CD4-positive, alpha-beta memory T cell (primary cell): ENCODE data around the gene SLC44A1. TPM values are rescaled to one million over a fixed set of nuclear protein-coding genes. Genes with fewer than 3 reads are reported as not detected.

Experiments
- CTCF ChIA-PET: fragments of 350-600 bp; sonication (Branson Sonifier 250); formaldehyde crosslinking; loops from one replicate; lab custom pipeline; 2021; ENCODE audit warnings: inconsistent platforms; ENCODE audit not compliant: partially characterized antibody; lab: Charles Lee
- POLR2A ChIA-PET: fragments of 350-600 bp; sonication (Branson Sonifier 250); formaldehyde crosslinking; loops from one replicate; lab custom pipeline; 2021; ENCODE audit not compliant: partially characterized antibody; lab: Charles Lee
- DNase-seq, 5 donors: peaks; one replicate each; pipeline versions ENCODE4 v3.0.0 to v3.0.0-alpha.2; 2020 to 2022; ENCODE audit warnings: mixed read lengths in 1 of 5
- H3K27ac ChIP-seq: one replicate; pipeline ENCODE4 v1.7.0; 2013; ENCODE audit warnings: low read depth, low read length
- H3K27me3 ChIP-seq: 2 replicates; pipeline ENCODE4 v1.7.0; 2013; ENCODE audit warnings: mild to moderate bottlenecking, low read length, moderate library complexity; ENCODE audit not compliant: insufficient read depth
- H3K36me3 ChIP-seq: 2 replicates; pipeline ENCODE4 v1.7.0; 2013; ENCODE audit warnings: mild to moderate bottlenecking, low read length, moderate library complexity; ENCODE audit not compliant: insufficient read depth
- H3K4me1 ChIP-seq: 2 replicates; pipeline ENCODE4 v1.7.0; 2013; ENCODE audit warnings: mild to moderate bottlenecking, low read length, moderate library complexity; ENCODE audit not compliant: insufficient read depth
- H3K4me3 ChIP-seq, 2 donors: one replicate each; pipeline ENCODE4 v1.7.0; 2013; ENCODE audit warnings: low read length in 2 of 2, mild to moderate bottlenecking in 1 of 2
- H3K9me3 ChIP-seq, 2 donors: one replicate each; pipeline ENCODE4 v1.7.0; 2013; ENCODE audit warnings: low read length in 2 of 2, control low read depth in 1 of 2; ENCODE audit not compliant: control insufficient read depth in 1 of 2
- H3K27ac Mint-ChIP-seq, 7 donors: one replicate each; pipeline ENCODE4 v1.8.0; 2020 to 2021; ENCODE audit warnings: mixed read lengths in 7 of 7, mild to moderate bottlenecking in 6 of 7, inconsistent platforms in 3 of 7, moderate library complexity in 3 of 7
- H3K27me3 Mint-ChIP-seq, 2 donors: one replicate each; pipeline ENCODE4 v1.8.0; 2020 to 2021; ENCODE audit warnings: mixed read lengths in 2 of 2
- H3K36me3 Mint-ChIP-seq, 2 donors: one replicate each; pipeline ENCODE4 v1.8.0; 2020 to 2021; ENCODE audit warnings: mixed read lengths in 2 of 2, inconsistent platforms in 1 of 2, mild to moderate bottlenecking in 1 of 2
- H3K4me1 Mint-ChIP-seq, 4 donors: one replicate each; pipeline ENCODE4 v1.8.0; 2020 to 2021; ENCODE audit warnings: mixed read lengths in 4 of 4, mild to moderate bottlenecking in 1 of 4
- H3K4me3 Mint-ChIP-seq, 8 donors: one replicate each; pipeline ENCODE4 v1.8.0; 2020 to 2021; ENCODE audit warnings: mixed read lengths in 8 of 8, mild to moderate bottlenecking in 7 of 8, moderate library complexity in 6 of 8, inconsistent platforms in 3 of 8
- H3K9me3 Mint-ChIP-seq, 8 donors: one replicate each; pipeline ENCODE4 v1.8.0; 2020 to 2021; ENCODE audit warnings: mixed read lengths in 8 of 8, mild to moderate bottlenecking in 5 of 8, inconsistent platforms in 3 of 8, moderate library complexity in 1 of 8
- intact Hi-C: fragments of 100-400 bp; cut with micrococcal nuclease; formaldehyde crosslinking; loops from one replicate; pipeline ENCODE4 v1.15.1; 2023
- polyA plus RNA-seq, 2 donors: library from polyadenylated mRNA; unstranded; fragments of 300-500 nt; fragmentation: Illumina TruSeq; gene quantifications; one replicate each; pipeline ENCODE4 v1.2.3, GENCODE V29; 2021
- total RNA-seq, 2 experiments: library from RNA; stranded (reverse); gene quantifications; one replicate each; pipeline ENCODE4 v1.2.3, GENCODE V29; 2021

SLC44A1 gene
- total and polyA plus RNA-seq, 4 experiments from 2014 or later = 13.7 to 33.3 (median 17.4) TPM

GRCh38 chr9:105242557-105242956 is 1.9 kb upstream of the SLC44A1 start:
- ChIA-PET POLR2A (no interaction called here), CTCF (interaction anchor here (1.4 kb wide), 1 partner anchor 157 kb away, joined by 3 read pairs; no protein-coding TSS in a partner anchor)
- Mint-ChIP-seq H3K9me3 (no peaks in the 10 kb centered on the region), H3K27ac (peak overlapping the region in 1 of 7 donors; percentile 16), H3K4me1 (peaks cover 8 to 44% (median 17%) of the 10 kb centered on the region in 4 donors), H3K4me3 (peak overlapping the region in 4 of 8 donors; percentile 21 to 46 (median 36)), H3K27me3 (peaks cover 7 to 12% of the 10 kb centered on the region in 2 donors), H3K36me3 (peaks cover 0 to 3% of the 10 kb centered on the region in 2 donors)
- Histone ChIP-seq H3K36me3 (no peaks in the 10 kb centered on the region), H3K9me3 (no peaks in the 10 kb centered on the region), H3K4me3 (no peak overlapping the region), H3K27ac (no peak overlapping the region), H3K4me1 (peaks cover 20% of the 10 kb centered on the region), H3K27me3 (no peaks in the 10 kb centered on the region)
- DNase-seq = no peak
- intact Hi-C loops = loop anchor here (5.0 kb wide), 2 partner anchors 250 to 480 kb away; partner anchors contain the start of gene NIPSNAP3B

DNA sequence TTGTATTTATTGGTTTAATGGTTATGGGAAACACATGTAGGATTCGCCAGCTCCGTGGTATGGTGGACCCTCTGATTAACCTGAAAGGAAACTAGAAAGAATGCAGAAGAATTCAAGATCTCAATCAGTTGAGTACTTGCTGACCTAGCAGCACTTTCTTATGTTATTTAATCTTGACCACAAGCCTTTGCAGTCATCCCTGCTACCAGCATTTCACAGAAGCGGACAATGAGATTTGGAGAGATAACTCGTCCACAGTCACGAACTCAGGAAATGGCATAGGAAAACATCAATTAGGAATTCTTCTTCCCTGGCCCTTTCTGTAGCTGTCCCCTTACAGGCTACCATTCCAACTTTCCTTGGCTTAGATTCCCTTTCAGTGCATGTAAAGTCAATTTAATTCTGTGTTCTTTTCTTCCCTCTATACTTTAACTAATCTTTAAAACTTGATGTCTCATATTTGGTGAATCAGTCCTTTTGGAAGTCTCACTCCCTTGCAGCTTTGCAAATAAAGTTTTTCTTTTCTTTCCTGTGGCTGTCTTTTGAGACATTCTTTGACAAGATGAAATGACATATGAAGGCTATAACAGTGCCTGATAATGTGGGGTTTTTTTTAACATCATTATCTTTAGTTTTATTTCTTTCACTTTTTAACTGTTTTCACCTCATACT is 1.3 kb upstream of the SLC44A1 start:
- Histone ChIP-seq H3K36me3 (no peaks in the 10 kb centered on the region), H3K4me1 (peaks cover 20% of the 10 kb centered on the region), H3K9me3 (no peaks in the 10 kb centered on the region), H3K27ac (no peak overlapping the region), H3K4me3 (no peak overlapping the region), H3K27me3 (no peaks in the 10 kb centered on the region)
- ChIA-PET POLR2A (interaction anchor here (1.2 to 3.0 kb wide), 6 partner anchors 115 to 1149 kb away, joined by 3 to 30 read pairs (median 12); partner anchors contain the start of genes NIPSNAP3A and SMC2), CTCF (interaction anchor here (1.3 to 1.4 kb wide), 2 partner anchors 156 to 495 kb away, joined by 3 read pairs; no protein-coding TSS in a partner anchor)
- peak overlapping the region in 2 of 7 donors; percentile 1 to 85 for H3K27ac Mint-ChIP-seq
- peaks cover 7 to 11% of the 10 kb centered on the region in 2 donors for H3K27me3 Mint-ChIP-seq
- H3K36me3 Mint-ChIP-seq = peaks cover 0 to 3% of the 10 kb centered on the region in 2 donors
- H3K4me1 Mint-ChIP-seq = peaks cover 8 to 49% (median 20%) of the 10 kb centered on the region in 4 donors
- DNase-seq = no peak
- H3K9me3 Mint-ChIP-seq = no peaks in the 10 kb centered on the region
- H3K4me3 Mint-ChIP-seq = peak overlapping the region in 3 of 8 donors; percentile 29 to 86 (median 40)
- intact Hi-C loops = loop anchor here (5.0 kb wide), 2 partner anchors 251 to 481 kb away; partner anchors contain the start of gene NIPSNAP3B

- Mint-ChIP-seq H3K4me1 (peaks cover 8 to 49% (median 20%) of the 10 kb centered on the region in 4 donors), H3K9me3 (no peaks in the 10 kb centered on the region), H3K27ac (peak overlapping the region in 5 of 7 donors; percentile 89 to 96 (median 92)), H3K4me3 (peak overlapping the region; percentile 89 to 95 (median 92)), H3K27me3 (peaks cover 2 to 4% of the 10 kb centered on the region in 2 donors), H3K36me3 (peaks cover 0 to 3% of the 10 kb centered on the region in 2 donors)
- intact Hi-C loops = loop anchor here (1.0 to 5.0 kb wide), 10 partner anchors 116 to 496 kb away; partner anchors contain the start of genes FKTN, NIPSNAP3B and TMEM38B
- DNase-seq = no peak
- Histone ChIP-seq H3K4me1 (peaks cover 20% of the 10 kb centered on the region), H3K9me3 (no peaks in the 10 kb centered on the region), H3K36me3 (no peaks in the 10 kb centered on the region), H3K27me3 (no peaks in the 10 kb centered on the region), H3K4me3 (peak overlapping the region in 1 of 2 donors; percentile 71), H3K27ac (peak overlapping the region; percentile 31)
- POLR2A ChIA-PET = interaction anchor here (0.7 to 3.0 kb wide), 18 partner anchors 9 to 1151 kb away, joined by 3 to 30 read pairs (median 4); partner anchors contain the start of genes FSD1L, NIPSNAP3A, NIPSNAP3B and SMC2
- CTCF ChIA-PET = interaction anchor here (0.7 to 1.6 kb wide), 7 partner anchors 10 to 171 kb away, joined by 3 to 5 read pairs (median 3); no protein-coding TSS in a partner anchor
These were observed 230 bp downstream of the SLC44A1 start for GRCh38 chr9:105244734-105245028.

GRCh38 chr9:105245029-105245890 is 809 bp downstream of the SLC44A1 start:
- Histone ChIP-seq H3K27ac (peak overlapping the region; percentile 31), H3K9me3 (no peaks in the 10 kb centered on the region), H3K36me3 (no peaks in the 10 kb centered on the region), H3K4me1 (peaks cover 20% of the 10 kb centered on the region), H3K27me3 (no peaks in the 10 kb centered on the region), H3K4me3 (peak overlapping the region; percentile 18 to 71)
- Mint-ChIP-seq H3K27me3 (peaks cover 2 to 4% of the 10 kb centered on the region in 2 donors), H3K4me1 (peaks cover 8 to 49% (median 20%) of the 10 kb centered on the region in 4 donors), H3K36me3 (peaks cover 0 to 3% of the 10 kb centered on the region in 2 donors), H3K27ac (peak overlapping the region; percentile 89 to 96 (median 92)), H3K4me3 (peak overlapping the region; percentile 89 to 95 (median 92)), H3K9me3 (no peaks in the 10 kb centered on the region)
- CTCF ChIA-PET = interaction anchor here (0.7 to 1.6 kb wide), 8 partner anchors 10 to 171 kb away, joined by 3 to 5 read pairs (median 3); no protein-coding TSS in a partner anchor
- intact Hi-C loops = loop anchor here (2.0 to 5.0 kb wide), 5 partner anchors 116 to 450 kb away; partner anchors contain the start of genes FKTN and TMEM38B
- DNase-seq = peak; percentile 44 to 73 (median 53)
- POLR2A ChIA-PET = interaction anchor here (0.7 to 3.0 kb wide), 17 partner anchors 8 to 1151 kb away, joined by 3 to 30 read pairs (median 4); partner anchors contain the start of genes FSD1L, NIPSNAP3A, NIPSNAP3B and SMC2

DNA sequence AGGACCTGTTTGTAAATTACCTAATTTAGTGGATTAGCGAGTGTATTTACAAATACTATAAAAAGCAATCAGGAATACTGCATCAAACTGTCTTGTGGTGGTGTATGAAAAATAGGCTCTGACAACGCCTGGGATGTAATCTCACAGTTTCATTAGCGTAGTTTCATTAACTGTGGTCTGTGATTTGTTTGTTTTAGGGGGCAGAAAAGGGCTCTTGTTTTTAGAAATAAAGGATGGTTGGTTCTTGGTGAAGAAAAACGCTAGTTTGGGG is 1.4 kb downstream of the SLC44A1 start:
- POLR2A ChIA-PET = interaction anchor here (2.7 to 3.0 kb wide), 3 partner anchors 117 to 1152 kb away, joined by 10 to 30 read pairs (median 13); partner anchors contain the start of genes NIPSNAP3A and SMC2
- Mint-ChIP-seq H3K36me3 (peaks cover 0 to 3% of the 10 kb centered on the region in 2 donors), H3K9me3 (no peaks in the 10 kb centered on the region), H3K4me3 (peak overlapping the region; percentile 89 to 95 (median 92)), H3K27ac (peak overlapping the region; percentile 58 to 96 (median 92)), H3K27me3 (no peaks in the 10 kb centered on the region), H3K4me1 (peaks cover 8 to 49% (median 20%) of the 10 kb centered on the region in 4 donors)
- Histone ChIP-seq H3K4me1 (peaks cover 20% of the 10 kb centered on the region), H3K27ac (no peak overlapping the region), H3K36me3 (no peaks in the 10 kb centered on the region), H3K27me3 (no peaks in the 10 kb centered on the region), H3K9me3 (no peaks in the 10 kb centered on the region), H3K4me3 (peak overlapping the region; percentile 18 to 71)
- DNase-seq = no peak
- CTCF ChIA-PET = interaction anchor here (1.6 kb wide), 1 partner anchor 169 kb away, joined by 5 read pairs; no protein-coding TSS in a partner anchor
- intact Hi-C loops = loop anchor here (2.0 to 5.0 kb wide), 5 partner anchors 117 to 449 kb away; partner anchors contain the start of genes FKTN and TMEM38B

GRCh38 chr9:105246656-105247173 is 2.3 kb downstream of the SLC44A1 start:
- Histone ChIP-seq H3K27ac (no peak overlapping the region), H3K9me3 (no peaks in the 10 kb centered on the region), H3K4me3 (no peak overlapping the region), H3K4me1 (peaks cover 20% of the 10 kb centered on the region), H3K27me3 (no peaks in the 10 kb centered on the region), H3K36me3 (no peaks in the 10 kb centered on the region)
- peak overlapping the region in 2 of 7 donors; percentile 21 to 93 for H3K27ac Mint-ChIP-seq
- H3K4me1 Mint-ChIP-seq = peaks cover 8 to 55% (median 23%) of the 10 kb centered on the region in 4 donors
- H3K9me3 Mint-ChIP-seq = no peaks in the 10 kb centered on the region
- peak overlapping the region in 1 of 8 donors; percentile 30 for H3K4me3 Mint-ChIP-seq
- H3K36me3 Mint-ChIP-seq = peaks cover 0 to 3% of the 10 kb centered on the region in 2 donors
- CTCF ChIA-PET = no interaction called here
- H3K27me3 Mint-ChIP-seq = no peaks in the 10 kb centered on the region
- POLR2A ChIA-PET = no interaction called here
- intact Hi-C loops = loop anchor here (5.0 kb wide), 1 partner anchor 311 kb away; the partner anchor contains the start of gene FKTN
- no peak for DNase-seq
